HFF-Myc (cell line): Measurements from ENCODE around the gene MGAM2.

Experiments
- DNase-seq: peaks from one replicate; pipeline ENCODE4 v3.0.0-alpha.2; 2011; ENCODE audit warnings: low read depth; ENCODE audit errors: extremely low read depth
- H3K4me3 ChIP-seq: replicated peaks from 2 replicates; pipeline ENCODE4 v1.5.1; 2011; ENCODE audit warnings: low read depth, mild to moderate bottlenecking, control low read depth, low read length
- TF ChIP-seq, protein P1 (sequence below): IDR thresholded peaks from 2 replicates; pipeline ENCODE4 v1.5.1; 2012; ENCODE audit warnings: mild to moderate bottlenecking, low read depth, low read length, control low read depth; ENCODE audit errors: missing control alignments

The MGAM2 gene

DNA sequence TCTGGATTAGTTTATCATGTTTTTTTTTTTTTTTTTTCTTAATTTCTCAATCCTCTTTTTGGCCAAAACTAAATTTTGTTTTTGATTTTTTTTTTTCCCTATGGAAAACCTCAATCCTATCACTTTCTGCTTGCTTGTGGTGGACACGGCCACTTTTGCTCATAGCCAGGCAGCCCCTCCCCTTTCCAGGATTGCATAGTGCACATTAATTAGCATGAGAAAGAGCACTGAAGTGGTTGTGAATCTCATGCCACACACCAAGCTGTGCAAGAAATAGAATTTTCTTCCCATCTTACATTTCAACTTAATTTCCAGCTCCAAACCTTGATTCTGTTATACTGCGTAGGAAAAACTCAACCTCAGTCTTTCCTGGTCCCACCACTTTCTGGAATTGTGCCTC lies 34.6 kb downstream of the MGAM2 start:
- TF ChIP-seq, protein P1, sequence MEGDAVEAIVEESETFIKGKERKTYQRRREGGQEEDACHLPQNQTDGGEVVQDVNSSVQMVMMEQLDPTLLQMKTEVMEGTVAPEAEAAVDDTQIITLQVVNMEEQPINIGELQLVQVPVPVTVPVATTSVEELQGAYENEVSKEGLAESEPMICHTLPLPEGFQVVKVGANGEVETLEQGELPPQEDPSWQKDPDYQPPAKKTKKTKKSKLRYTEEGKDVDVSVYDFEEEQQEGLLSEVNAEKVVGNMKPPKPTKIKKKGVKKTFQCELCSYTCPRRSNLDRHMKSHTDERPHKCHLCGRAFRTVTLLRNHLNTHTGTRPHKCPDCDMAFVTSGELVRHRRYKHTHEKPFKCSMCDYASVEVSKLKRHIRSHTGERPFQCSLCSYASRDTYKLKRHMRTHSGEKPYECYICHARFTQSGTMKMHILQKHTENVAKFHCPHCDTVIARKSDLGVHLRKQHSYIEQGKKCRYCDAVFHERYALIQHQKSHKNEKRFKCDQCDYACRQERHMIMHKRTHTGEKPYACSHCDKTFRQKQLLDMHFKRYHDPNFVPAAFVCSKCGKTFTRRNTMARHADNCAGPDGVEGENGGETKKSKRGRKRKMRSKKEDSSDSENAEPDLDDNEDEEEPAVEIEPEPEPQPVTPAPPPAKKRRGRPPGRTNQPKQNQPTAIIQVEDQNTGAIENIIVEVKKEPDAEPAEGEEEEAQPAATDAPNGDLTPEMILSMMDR, result no peak
- H3K4me3 ChIP-seq, result no peak overlapping the region
- no peak for DNase-seq

DNA sequence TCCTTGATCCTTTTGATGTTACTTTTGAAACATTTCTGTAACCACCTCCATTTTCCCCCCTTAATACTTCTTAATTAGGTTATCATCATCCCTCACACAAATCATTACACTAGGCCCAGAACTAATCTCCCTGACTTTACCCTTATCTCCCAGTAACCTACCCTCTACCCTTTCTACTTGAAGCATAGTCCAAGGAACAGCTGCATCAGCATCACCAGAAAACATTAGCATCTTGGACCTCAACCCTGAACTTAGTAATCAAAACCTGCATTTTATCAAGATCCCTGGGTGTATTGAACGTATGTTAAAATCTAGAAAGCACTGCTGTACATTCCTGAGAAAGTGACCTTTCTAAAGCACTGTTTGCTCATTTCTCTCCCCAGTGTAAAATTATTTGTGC lies 38.8 kb downstream of the MGAM2 start:
- no peak overlapping the region for H3K4me3 ChIP-seq
- TF ChIP-seq, protein P1, result no peak
- DNase-seq, result no peak

DNA sequence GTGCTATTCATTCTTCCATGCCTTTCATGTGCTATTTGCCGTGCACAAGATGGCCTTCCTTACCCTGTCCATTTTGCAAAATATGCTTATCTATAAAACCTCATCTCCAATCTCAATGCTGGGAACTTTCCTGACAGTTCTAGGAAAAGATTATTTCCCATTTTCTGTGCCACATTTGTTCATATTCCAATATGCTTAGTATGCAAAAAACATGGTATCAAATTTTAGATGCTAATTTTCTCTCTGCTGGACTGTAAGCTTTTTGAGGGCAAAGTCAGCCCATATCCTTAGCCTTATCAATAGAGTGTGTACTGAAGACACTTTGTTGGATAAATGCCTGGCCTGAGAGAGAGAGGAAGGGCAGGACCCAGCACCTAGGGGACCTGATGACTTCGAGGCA lies 39.4 kb downstream of the MGAM2 start:
- TF ChIP-seq, protein P1, result no peak
- no peak for DNase-seq
- H3K4me3 ChIP-seq, result no peak overlapping the region

DNA sequence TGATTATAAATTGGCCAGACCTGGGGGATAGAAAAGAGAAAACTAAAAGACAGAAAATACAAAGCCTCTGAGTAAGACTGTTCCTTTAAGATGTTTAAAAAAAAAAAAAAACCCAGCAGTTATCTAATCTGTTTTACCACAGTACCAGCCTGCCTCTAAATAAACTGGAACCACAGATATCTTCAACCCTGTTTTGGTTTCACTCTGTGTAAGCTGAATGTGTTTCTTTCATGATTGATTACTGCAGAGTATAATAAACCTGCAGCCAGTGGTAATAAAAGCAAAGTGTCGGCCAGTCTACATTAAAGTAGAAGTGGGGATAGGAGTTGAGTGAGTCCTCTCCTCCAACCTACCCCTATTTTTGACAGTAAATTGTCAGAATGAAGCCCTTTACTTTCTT lies 40.6 kb downstream of the MGAM2 start:
- no peak for DNase-seq
- TF ChIP-seq, protein P1, result no peak
- no peak overlapping the region for H3K4me3 ChIP-seq

DNA sequence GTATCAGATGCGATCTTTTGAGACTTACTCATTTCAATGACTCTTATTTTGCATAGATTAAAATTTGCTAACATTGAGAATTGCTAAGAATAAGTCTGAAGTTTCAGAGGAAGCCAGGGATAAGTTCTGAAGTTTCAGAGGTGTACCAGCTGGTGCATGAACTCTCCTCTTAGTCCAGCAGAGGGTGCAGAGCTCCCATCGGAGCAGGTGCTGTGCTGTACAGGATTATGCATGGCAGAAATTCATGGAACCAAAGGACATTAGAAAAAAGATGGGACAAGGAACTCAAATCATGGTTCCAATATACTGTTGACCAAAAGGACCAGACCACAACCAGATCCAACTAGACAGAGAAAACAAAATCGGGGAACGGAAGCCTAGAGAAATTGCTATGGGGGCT lies 41.9 kb downstream of the MGAM2 start:
- no peak for DNase-seq
- H3K4me3 ChIP-seq, result no peak overlapping the region
- TF ChIP-seq, protein P1, result no peak

DNA sequence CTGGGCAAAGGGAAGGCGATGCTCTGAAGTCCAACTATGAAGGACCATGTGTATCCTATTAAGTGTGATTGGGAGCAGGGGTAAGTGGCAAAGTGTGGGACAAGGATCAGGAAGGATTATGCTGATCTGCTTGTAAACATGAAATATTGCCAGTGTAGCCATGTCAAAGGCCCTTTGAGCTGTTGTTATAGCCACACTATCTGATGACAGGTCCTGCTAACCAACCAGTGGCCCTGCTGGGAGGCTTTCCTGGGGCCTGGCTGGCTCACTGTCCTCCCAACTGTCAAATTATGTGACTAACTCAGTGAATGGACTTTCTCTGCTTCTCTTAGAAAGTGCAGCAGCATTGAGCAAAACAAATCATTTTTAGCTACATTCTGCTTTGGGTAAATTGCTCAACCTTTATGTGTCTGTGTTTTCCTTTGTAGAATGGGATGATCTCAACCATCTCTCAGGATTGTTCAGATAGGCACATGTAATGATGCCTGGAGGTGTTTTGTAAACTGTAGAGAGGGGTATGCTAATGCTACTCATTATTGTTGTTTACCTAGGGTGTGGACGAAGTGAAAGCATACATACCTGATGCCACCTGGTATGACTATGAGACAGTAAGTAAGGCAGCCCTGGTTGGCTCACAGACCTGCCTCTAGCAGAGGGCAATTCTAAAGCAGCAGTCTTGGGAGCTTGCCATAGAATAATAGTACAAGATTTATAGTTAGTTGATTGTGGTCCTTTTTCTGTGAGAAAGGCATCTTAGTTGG lies 47.4 kb downstream of the MGAM2 start:
- no peak for DNase-seq
- no peak overlapping the region for H3K4me3 ChIP-seq
- TF ChIP-seq, protein P1, result no peak

DNA sequence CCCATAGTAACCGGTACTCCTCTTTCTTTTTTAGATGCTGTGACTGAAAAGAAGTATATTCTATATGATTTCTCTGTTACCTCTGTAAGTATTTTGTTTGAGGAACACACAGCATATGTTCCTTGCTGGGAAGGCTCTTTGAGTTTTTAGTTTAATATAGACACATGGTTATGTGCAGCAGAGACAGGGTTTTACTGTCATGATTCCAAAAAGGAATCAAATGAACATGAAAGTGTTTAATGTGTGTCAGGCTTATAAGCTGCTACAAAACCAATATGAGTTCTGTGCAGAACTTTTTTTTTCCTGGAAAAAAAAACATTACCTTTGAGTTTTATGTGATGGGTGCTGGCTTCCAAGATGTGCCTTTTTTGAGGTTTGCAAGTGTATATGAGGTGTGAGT lies 50.4 kb downstream of the MGAM2 start:
- no peak for DNase-seq
- TF ChIP-seq, protein P1, result no peak
- no peak overlapping the region for H3K4me3 ChIP-seq
